ENCODE results near the gene POU2AF1.

Gene POU2AF1

GRCh38 chr11:111384494-111384893, 5.4 kb upstream of the POU2AF1 start:
- no peak for DNase-seq

- DNase-seq, result no peak
Observed at GRCh38 chr11:111382451-111382850, 3.4 kb upstream of the POU2AF1 start.

DNA sequence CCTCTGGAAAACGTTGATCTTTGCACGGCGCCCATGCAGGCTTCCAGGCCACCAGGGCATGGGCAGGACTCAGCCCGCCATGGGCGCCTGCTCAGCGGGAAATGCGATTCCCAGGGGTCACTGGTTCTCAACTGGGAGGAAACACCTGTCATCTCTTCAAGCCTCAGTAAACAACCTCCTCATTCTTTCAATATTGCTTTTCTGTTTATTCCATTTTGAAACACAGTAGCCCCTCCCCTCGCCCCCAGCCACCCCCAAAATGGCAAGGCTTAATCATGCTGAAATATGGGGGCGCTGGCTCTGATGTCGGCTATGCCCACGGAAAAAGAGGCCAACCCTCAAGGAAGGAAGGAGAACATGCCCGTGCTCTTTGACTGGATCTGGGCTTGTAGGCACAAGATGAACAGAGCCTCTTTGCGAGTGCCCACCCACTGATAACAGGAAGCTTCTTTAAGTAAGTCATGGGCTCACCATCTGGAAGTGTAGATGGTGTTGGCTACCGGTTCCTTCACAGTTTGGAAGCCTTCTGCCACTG, 594 bp upstream of the POU2AF1 start:
- no peak for DNase-seq

GRCh38 chr11:111378185-111378860, 752 bp downstream of the POU2AF1 start:
- DNase-seq, result no peak

DNA sequence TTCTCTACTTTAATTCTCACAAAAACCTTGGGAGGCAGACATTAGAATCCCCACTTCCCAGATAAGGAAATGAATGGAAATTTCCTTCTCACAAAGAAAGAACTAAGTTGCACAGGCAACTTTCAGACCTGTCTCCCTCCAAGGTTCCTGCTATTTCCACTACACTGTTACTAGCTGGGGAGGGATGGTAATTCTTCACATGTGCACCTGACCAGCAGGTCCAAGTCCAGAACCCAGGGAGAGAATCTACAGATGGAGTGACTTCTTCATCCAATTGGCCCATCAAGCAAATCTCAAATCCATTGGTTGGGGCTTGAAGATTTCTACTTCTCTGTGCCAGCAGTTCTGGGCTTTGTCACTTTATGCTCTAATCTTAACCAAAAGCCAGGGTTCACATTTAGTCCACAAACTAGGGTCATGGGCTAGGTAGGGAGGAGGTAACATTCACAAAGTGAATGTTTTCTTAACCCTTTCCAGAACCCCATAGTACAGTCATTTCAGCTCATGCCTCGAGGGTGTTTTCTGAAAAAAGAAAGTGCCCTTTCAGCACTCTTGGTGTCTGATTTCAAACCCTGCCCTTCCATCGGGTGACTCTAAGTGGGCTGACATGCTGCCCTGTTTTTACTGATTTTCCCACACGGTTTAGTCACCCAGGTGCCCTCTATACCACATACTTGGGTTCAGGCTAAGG, 2.7 kb downstream of the POU2AF1 start:
- no peak for DNase-seq

GRCh38 chr11:111373590-111373989, 5.5 kb downstream of the POU2AF1 start:
- DNase-seq, result no peak

DNA sequence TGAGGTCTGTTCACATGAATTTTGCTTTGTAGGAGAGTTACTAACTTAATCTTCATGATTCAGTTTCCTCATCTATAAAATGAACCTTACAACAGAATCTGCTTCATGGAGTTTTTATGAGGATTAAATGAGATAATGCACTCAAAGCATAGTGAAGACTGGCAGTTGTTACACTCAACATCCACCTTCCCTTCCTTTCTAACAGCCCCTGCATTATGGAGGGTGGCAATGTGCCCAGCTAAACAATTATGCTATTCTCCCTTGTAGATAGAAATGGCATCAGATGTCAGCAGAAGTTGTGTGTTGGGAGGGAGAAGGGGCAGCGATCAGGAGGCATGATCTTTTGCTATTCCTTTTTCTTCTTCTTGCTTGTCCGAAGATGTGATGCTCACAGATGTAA, 6.5 kb downstream of the POU2AF1 start:
- DNase-seq, result no peak

DNA sequence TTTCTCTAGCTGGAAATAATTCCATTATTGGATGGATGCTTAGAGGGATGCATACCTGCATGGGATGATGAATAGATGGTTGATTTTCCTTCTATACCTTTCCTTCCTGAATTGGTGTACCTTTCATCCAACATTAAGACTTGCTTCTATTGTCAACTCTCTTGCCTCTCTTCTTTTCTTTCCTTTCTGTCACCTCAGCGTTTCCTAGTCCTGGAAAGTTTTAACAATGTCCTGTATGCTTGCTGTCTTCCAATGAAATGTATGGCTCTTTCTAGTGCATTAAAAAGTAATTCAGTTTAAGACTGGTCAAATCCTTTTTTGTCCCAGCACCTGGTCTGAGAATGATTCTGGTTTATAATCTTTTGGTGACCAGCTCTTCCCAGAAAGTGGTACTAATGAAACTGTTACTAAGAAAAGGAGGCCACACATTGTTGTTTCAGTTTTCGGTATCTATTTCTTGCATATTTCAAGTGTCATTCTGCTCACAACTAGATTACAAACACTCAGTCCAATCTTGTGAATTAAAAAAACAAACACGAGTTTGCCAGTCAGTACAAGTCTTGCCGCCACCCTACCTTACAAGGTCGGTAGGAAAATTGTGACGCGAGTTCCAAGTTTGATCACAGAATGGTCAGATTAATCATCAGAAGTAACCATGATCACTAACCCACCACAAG, 8.0 kb downstream of the POU2AF1 start:
- no peak for DNase-seq

DNA sequence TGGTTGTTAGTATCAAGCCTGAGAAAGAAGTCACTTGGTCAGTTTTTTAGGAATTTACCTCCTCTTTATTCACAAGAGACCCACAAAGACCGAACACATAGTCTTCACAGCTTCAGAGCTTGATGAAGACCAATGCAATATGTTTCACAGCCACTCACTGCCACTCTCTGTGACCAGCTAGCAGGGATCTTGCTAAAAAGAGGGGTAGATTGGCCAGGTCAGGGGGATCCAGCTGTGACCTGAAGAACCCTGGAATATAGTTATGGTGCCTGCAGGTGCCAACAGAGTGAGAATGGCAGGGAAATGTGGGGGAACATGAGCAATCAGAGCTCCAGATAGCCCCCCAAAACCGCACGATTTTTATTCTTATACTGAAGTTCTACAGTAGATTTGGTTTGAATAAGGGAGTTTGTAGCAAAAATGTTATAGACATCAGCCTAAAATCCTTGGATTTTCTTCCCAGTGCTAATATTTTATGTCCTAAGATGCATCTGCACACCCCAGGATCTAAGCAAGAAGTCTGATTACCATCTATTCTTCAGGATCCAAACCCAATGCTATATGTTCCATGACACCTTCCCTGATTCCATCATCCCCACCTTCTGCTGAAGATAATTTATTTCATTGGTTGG, 8.7 kb downstream of the POU2AF1 start:
- DNase-seq, result no peak

GRCh38 chr11:111368285-111368560, 10.9 kb downstream of the POU2AF1 start:
- DNase-seq, result no peak

- DNase-seq, result no peak
Observed at GRCh38 chr11:111367411-111368284, 11.4 kb downstream of the POU2AF1 start.

DNA sequence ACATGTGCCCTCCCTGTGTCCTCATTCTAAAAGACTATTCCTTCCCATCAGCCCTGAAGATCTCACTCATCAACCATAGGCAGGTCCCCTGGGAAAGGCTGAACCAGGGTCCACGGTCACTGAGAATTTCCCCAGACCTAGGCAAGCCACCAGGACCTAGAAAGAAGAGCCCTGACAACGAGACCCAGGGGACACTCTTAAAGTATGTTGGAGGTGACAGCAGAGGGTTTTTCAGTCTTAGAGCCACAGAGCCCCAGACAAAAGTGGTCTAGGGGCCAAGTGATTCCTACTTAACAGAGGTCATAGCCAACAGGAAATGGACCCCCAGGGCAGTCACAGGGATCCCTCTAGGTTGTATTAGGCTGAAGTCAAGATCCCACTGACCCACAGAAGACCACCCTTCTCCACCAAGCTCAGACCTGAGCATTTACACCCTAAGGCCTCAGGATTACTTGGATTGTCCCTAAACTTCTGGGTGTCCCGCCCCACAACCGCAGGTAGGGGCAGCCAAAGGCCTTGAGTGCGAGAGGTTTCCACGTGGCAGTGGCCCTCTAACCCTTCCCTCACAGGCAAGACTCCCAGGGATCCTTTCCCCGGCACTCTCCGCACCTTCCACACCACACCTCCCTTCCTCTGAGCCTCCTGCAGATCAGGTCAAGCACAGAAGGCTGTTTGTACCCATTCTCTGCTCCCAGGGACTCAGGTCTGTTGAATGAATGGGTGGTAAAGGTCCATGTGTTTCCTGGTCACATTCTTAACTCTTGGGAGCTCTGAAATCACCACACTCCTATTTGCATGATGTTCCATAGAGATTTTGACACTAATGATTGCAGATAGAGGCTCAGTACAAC, 12.3 kb downstream of the POU2AF1 start:
- DNase-seq, result no peak

GRCh38 chr11:111365722-111366559, 13.1 kb downstream of the POU2AF1 start:
- DNase-seq, result no peak

- DNase-seq, result no peak
Observed at GRCh38 chr11:111364503-111364902, 14.6 kb downstream of the POU2AF1 start.

DNA sequence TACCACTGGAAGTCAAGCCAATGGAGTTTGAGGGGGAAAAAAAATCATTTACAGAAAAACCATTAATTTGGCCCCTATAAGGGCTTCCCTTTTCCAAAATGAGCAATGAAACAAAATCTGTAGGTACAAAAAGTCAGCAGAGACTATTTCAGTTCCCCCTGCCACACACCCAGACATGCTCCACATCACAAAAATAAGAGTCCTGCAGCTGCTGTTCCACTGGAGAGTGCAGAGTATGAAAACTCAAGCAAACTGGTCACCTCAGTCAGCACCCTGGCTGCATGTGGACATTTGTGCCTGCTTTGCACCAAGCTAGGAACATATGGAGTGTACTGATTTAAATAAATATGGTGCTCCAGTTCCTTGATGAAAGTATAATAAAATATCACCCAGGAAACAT, 15.1 kb downstream of the POU2AF1 start:
- no peak for DNase-seq

DNA sequence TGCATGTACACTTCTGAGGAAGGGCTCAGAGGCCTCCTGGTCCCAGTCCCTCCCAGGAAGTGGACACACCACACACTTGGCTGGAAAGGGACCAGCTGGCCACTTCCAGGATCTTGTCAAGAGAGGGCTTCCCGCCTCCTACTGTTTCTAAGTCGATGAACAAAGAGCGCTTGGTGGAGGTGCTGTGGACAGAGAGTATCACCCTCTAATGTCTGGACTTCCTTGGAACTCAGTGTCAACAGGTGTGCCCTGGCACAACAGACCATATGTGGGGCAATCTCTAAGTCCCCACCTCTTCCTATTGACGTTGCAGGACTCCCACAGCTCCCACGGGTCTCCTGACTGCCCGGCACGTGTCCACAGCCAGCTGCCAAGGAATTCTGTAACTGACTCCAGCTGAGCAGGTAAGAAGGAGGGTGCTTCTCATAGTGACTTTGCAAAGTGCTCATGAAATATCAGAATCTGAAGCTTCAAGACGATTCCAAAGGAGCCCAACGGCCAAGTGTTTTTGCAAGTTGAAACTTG, 16.1 kb downstream of the POU2AF1 start:
- no peak for DNase-seq

DNA sequence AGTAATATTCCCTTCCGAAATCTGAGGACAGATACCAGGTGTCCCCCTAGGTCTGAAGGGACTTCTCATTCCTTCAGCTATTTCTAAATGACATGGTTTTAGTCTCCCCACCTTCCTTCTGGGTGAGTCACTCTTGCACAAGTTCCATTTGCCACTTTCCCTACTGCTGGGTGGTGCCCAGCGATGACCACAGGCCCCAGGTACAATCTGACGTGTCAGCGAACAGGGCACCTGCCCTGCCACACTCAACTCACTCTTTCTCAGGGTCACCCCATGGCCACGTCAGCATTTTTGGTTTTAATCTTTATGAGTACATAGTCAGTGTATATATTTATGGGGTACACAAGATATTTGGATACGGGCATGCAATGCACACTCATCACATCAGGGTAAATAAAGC, 17.2 kb downstream of the POU2AF1 start:
- DNase-seq, result no peak

DNA sequence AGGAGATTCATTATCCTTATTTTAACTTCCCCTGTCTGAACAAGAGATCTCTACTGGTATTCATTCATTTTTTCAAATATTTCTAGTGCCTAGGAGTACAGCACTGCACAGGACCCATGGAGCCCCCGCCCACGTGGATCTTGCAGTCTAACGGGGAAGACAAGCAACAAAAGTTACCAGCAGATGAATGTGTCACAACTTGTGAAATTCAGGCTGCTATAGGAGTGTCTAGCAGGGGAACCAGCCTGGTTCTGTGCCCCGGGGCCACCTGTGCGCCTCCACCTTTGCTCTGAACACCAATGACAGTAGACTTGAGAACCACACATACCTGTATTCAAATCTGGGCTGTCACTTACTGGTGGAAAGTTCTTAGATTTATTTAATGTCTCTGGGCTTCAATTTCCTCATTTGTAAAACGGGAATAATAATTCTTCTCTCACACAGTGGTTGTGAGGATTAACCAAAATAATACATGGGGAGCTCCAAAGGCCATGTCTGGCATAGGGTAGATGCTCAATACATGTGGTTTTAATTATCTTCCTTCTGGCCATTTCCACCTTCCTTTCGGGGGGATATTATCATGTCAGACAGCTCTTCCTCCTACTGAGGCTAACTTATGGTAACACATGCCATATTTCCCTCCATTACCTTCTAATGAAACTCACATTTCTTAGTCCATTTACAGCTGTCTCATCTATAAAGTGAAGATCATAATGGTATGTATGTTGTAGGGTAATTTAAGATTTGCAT, 17.8 kb downstream of the POU2AF1 start:
- no peak for DNase-seq

GRCh38 chr11:111360150-111361043, 18.7 kb downstream of the POU2AF1 start:
- no peak for DNase-seq
